H9 (cell line): ENCODE results near the gene NCOA1. TPM values are rescaled to one million over a fixed set of nuclear protein-coding genes. Genes with fewer than 3 reads are reported as not detected.

Experiments
- DNase-seq: peaks from one replicate; pipeline ENCODE4 v3.0.0-alpha.2; 2017
- H2AFZ ChIP-seq: one replicate; pipeline ENCODE4 v1.6.1; 2013; ENCODE audit warnings: mild to moderate bottlenecking, low read length, control low read depth, moderate library complexity
- H2AK5ac ChIP-seq: 2 replicates; pipeline ENCODE4 v1.6.1; 2013; ENCODE audit warnings: low read length, control low read depth, mixed read lengths; ENCODE audit not compliant: insufficient read length
- H2BK120ac ChIP-seq: one replicate; pipeline ENCODE4 v1.6.1; 2013; ENCODE audit warnings: low read depth, mild to moderate bottlenecking, low read length, control low read depth, inconsistent platforms; ENCODE audit not compliant: poor library complexity, severe bottlenecking
- H2BK12ac ChIP-seq: 2 replicates; pipeline ENCODE4 v1.6.1; 2013; ENCODE audit warnings: low read length, control low read depth, mixed read lengths, low read depth; ENCODE audit not compliant: insufficient read length
- H2BK15ac ChIP-seq: 2 replicates; pipeline ENCODE4 v1.6.1; 2013; ENCODE audit warnings: low read depth, low read length, control low read depth
- H2BK20ac ChIP-seq: one replicate; pipeline ENCODE4 v1.6.1; 2013; ENCODE audit warnings: low read depth, mild to moderate bottlenecking, low read length, control low read depth, inconsistent platforms; ENCODE audit not compliant: poor library complexity, severe bottlenecking
- H2BK5ac ChIP-seq: 2 replicates; pipeline ENCODE4 v1.6.1; 2013; ENCODE audit warnings: low read length, control low read depth, mixed read lengths; ENCODE audit not compliant: insufficient read length
- H3K14ac ChIP-seq: 2 replicates; pipeline ENCODE4 v1.6.1; 2013; ENCODE audit warnings: low read length, control low read depth; ENCODE audit not compliant: insufficient read depth
- H3K18ac ChIP-seq: 2 replicates; pipeline ENCODE4 v1.6.1; 2013; ENCODE audit warnings: low read depth, mild to moderate bottlenecking, mixed read lengths, low read length, control low read depth; ENCODE audit not compliant: insufficient read length
- H3K23ac ChIP-seq: 2 replicates; pipeline ENCODE4 v1.6.1; 2013; ENCODE audit warnings: low read length, control low read depth, mixed read lengths, low read depth; ENCODE audit not compliant: insufficient read length
- H3K23me2 ChIP-seq: 2 replicates; pipeline ENCODE4 v1.6.1; 2013; ENCODE audit warnings: low read depth, mild to moderate bottlenecking, mixed read lengths, low read length, control low read depth; ENCODE audit not compliant: insufficient read length, poor library complexity, severe bottlenecking
- H3K27ac ChIP-seq: 2 replicates; pipeline ENCODE4 v1.5.1; 2013; ENCODE audit warnings: low read length, control low read depth, mixed read lengths, low read depth; ENCODE audit not compliant: insufficient read length
- H3K27me3 ChIP-seq: 2 replicates; pipeline ENCODE4 v1.6.1; 2013; ENCODE audit warnings: low read length, control low read depth, inconsistent platforms; ENCODE audit not compliant: insufficient read depth
- H3K4ac ChIP-seq: 2 replicates; pipeline ENCODE4 v1.6.1; 2013; ENCODE audit warnings: low read depth, mild to moderate bottlenecking, control low read depth, inconsistent platforms, low read length, moderate library complexity
- H3K4me1 ChIP-seq: 2 replicates; pipeline ENCODE4 v1.6.1; 2013; ENCODE audit warnings: low read length, control low read depth, inconsistent platforms; ENCODE audit not compliant: insufficient read depth
- H3K4me2 ChIP-seq: 2 replicates; pipeline ENCODE4 v1.6.1; 2013; ENCODE audit warnings: low read length, control low read depth, mixed read lengths; ENCODE audit not compliant: insufficient read length, insufficient read depth
- H3K56ac ChIP-seq: 2 replicates; pipeline ENCODE4 v1.6.1; 2013; ENCODE audit warnings: low read depth, mild to moderate bottlenecking, mixed read lengths, low read length, control low read depth; ENCODE audit not compliant: insufficient read length
- H3K79me1 ChIP-seq: 2 replicates; pipeline ENCODE4 v1.6.1; 2013; ENCODE audit warnings: low read depth, mild to moderate bottlenecking, moderate library complexity, low read length, control low read depth, inconsistent platforms; ENCODE audit not compliant: insufficient read depth, poor library complexity, severe bottlenecking
- H3K79me2 ChIP-seq: 2 replicates; pipeline ENCODE4 v1.6.1; 2013; ENCODE audit warnings: low read length, control low read depth, inconsistent platforms; ENCODE audit not compliant: insufficient read depth
- H3K9ac ChIP-seq: 2 replicates; pipeline ENCODE4 v1.6.1; 2013; ENCODE audit warnings: low read length, control low read depth, mixed read lengths; ENCODE audit not compliant: insufficient read length; ENCODE audit errors: extremely low read depth
- H3K9me3 ChIP-seq: one replicate; pipeline ENCODE4 v1.6.1; 2013; ENCODE audit warnings: low read depth, low read length, inconsistent platforms; ENCODE audit not compliant: control insufficient read depth
- H3T11ph ChIP-seq: one replicate; pipeline ENCODE4 v1.6.1; 2013; ENCODE audit warnings: mild to moderate bottlenecking, low read length, control low read depth, inconsistent platforms
- H4K20me1 ChIP-seq: one replicate; pipeline ENCODE4 v1.6.1; 2013; ENCODE audit not compliant: control insufficient read depth, insufficient read length, insufficient read depth
- H4K5ac ChIP-seq: 2 replicates; pipeline ENCODE4 v1.6.1; 2013; ENCODE audit warnings: low read depth, mild to moderate bottlenecking, mixed read lengths, low read length, control low read depth; ENCODE audit not compliant: insufficient read length
- H4K8ac ChIP-seq: replicated peaks from 2 replicates; pipeline ENCODE4 v1.6.1; 2013; ENCODE audit warnings: low read length, control low read depth, mixed read lengths, low read depth; ENCODE audit not compliant: insufficient read length
- H4K91ac ChIP-seq: 2 replicates; pipeline ENCODE4 v1.6.1; 2013; ENCODE audit warnings: low read depth, mild to moderate bottlenecking, moderate library complexity, mixed read lengths, low read length, control low read depth; ENCODE audit not compliant: insufficient read length
- H3K27ac Mint-ChIP-seq, 3 experiments: 2 replicates in 2 of 3; 3 replicates in 1 of 3; pipeline ENCODE4 v1.8.0; 2020 to 2021; ENCODE audit warnings: mixed read lengths in 3 of 3, mild to moderate bottlenecking in 1 of 3, moderate library complexity in 1 of 3
- H3K27me3 Mint-ChIP-seq: 2 replicates; pipeline ENCODE4 v1.8.0; 2021; ENCODE audit warnings: low read depth, mild to moderate bottlenecking, moderate library complexity, mixed read lengths
- H3K36me3 Mint-ChIP-seq, 3 experiments: 2 replicates in 2 of 3; 3 replicates in 1 of 3; pipeline ENCODE4 v1.8.0; 2020 to 2021; ENCODE audit warnings: low read depth in 3 of 3, mixed read lengths in 3 of 3; ENCODE audit not compliant: insufficient read depth in 1 of 3
- H3K4me1 Mint-ChIP-seq, 2 experiments: 2 replicates each; pipeline ENCODE4 v1.8.0; 2020; ENCODE audit warnings: mixed read lengths in 2 of 2
- H3K4me3 Mint-ChIP-seq, 2 experiments: 2 replicates in 1 of 2; 3 replicates in 1 of 2; pipeline ENCODE4 v1.8.0; 2020 to 2021; ENCODE audit warnings: mild to moderate bottlenecking in 2 of 2, mixed read lengths in 2 of 2, moderate library complexity in 1 of 2
- H3K9me3 Mint-ChIP-seq, 2 experiments: 2 replicates in 1 of 2; 3 replicates in 1 of 2; pipeline ENCODE4 v1.8.0; 2020; ENCODE audit warnings: mild to moderate bottlenecking in 2 of 2, mixed read lengths in 2 of 2, moderate library complexity in 1 of 2
- CTCF ChIP-seq: fragments of 200-600 bp; sonication (generic); conservative IDR thresholded peaks from 3 replicates; pipeline ENCODE4 v1.8.0; 2021; ENCODE audit warnings: antibody characterized with exemption, mild to moderate bottlenecking
- WGBS: extraction: QIAGEN DNeasy Blood & Tissue Kit; methylation state at CpG from one replicate; pipeline ENCODE4 v1.1.7; 2013; ENCODE audit warnings: missing lambda C conversion rate, low lambda C conversion rate, mixed read lengths; ENCODE audit not compliant: insufficient read length; ENCODE audit errors: extremely low coverage; 5-methylcytosine and 5-hydroxymethylcytosine counted together
- total RNA-seq: library from RNA; stranded (reverse); gene quantifications from 2 replicates; pipeline ENCODE4 v1.2.1, GENCODE V29; 2021

NCOA1 gene
- total RNA-seq, 1 experiment from 2014 or later = 14.8 TPM

- H3K9me3 Mint-ChIP-seq = no peaks in the 10 kb centered on the region
These were observed 288.1 kb downstream of the NCOA1 start for GRCh38 chr2:24779116-24779515.

More at GRCh38 chr2:24779116-24779515, 288.1 kb downstream of the NCOA1 start:
- Histone ChIP-seq H2BK120ac (no peak overlapping the region), H3K4me1 (peaks cover 2% of the 10 kb centered on the region; the same call in 1 of the 2 replicates), H2AFZ (no peak overlapping the region), H3K18ac (no peak overlapping the region), H3K9me3 (no peaks in the 10 kb centered on the region), H2BK15ac (no peak overlapping the region), H4K91ac (no peak overlapping the region), H2AK5ac (no peak overlapping the region), H3K14ac (no peak overlapping the region), H3K79me2 (no peaks in the 10 kb centered on the region), H4K5ac (no peak overlapping the region), H4K20me1 (no peaks in the 10 kb centered on the region), H3K56ac (no peak overlapping the region), H2BK20ac (no peak overlapping the region), H4K8ac (no peak overlapping the region), H3K9ac (no peak overlapping the region), H3K27me3 (no peaks in the 10 kb centered on the region), H3K23ac (no peak overlapping the region), H3T11ph (no peak overlapping the region), H2BK5ac (no peak overlapping the region), H3K27ac (no peak overlapping the region), H3K79me1 (no peaks in the 10 kb centered on the region), H2BK12ac (no peak overlapping the region), H3K4me2 (no peak overlapping the region), H3K4ac (no peak overlapping the region), H3K23me2 (no peaks in the 10 kb centered on the region)
- no peaks in the 10 kb centered on the region; the same call in 1 of the 2 replicates for H3K27me3 Mint-ChIP-seq
- no CpG with 5 or more reads among the region's 2 CpGs for WGBS
- no peak overlapping the region for H3K27ac Mint-ChIP-seq
- DNase-seq = no peak
- peaks cover 14 to 17% of the 10 kb centered on the region in 2 experiments for H3K4me1 Mint-ChIP-seq
- TF ChIP-seq CTCF = no peak
- H3K4me3 Mint-ChIP-seq = no peak overlapping the region
- peaks cover 0 to 6% (median 2%) of the 10 kb centered on the region in 3 experiments; a peak in 2 of 7 replicates for H3K36me3 Mint-ChIP-seq
